Esophagus mucosa (tissue), 1 donor: Measurements from ENCODE around the gene THADA. TPM values are rescaled to one million over a fixed set of nuclear protein-coding genes. Genes with fewer than 3 reads are reported as not detected.
"Not testable (repeated sequence)": the region's sequence is repeated elsewhere in the genome, so short reads cannot be mapped to it uniquely, and the experiment has no call there.

Experiments used
- ATAC-seq: fragments of 200-7000 bp; cut with Tn5 transposase; one replicate; pipeline ENCODE4 v1.9.1; 2020
- total RNA-seq: library from RNA; stranded (reverse); gene quantifications from one replicate; pipeline ENCODE4 v1.2.4, GENCODE V29; 2023
- donor health status: DM: yes; HTN: yes; CAD: no.

Gene THADA
- total RNA-seq, 1 donor from 2014 or later = 20.8 TPM

GRCh38 chr2:43293744-43294695, 301.8 kb downstream of the THADA start:
- ATAC-seq = peak; percentile 99

GRCh38 chr2:43292851-43293743, 302.7 kb downstream of the THADA start:
- ATAC-seq = peak; percentile 19

DNA sequence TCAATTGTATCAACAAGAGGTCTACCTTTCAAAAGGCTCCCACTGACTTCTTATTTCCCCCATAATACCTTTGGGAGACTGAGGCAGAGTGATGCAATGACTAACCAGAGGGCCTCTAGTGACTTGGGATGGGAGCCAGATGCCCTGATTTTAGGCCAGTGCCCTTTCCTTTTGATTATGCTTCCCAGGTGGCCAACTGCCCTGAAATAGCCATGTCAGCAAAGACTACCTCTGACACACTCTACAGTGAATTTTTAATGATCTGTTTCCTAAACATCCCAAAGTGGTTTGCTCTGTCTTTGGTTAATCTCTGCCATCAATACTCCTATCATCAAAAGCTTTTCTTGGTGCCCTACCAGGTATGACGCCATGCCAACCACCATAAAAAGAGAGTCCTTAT, 303.5 kb downstream of the THADA start:
- ATAC-seq = no peak

DNA sequence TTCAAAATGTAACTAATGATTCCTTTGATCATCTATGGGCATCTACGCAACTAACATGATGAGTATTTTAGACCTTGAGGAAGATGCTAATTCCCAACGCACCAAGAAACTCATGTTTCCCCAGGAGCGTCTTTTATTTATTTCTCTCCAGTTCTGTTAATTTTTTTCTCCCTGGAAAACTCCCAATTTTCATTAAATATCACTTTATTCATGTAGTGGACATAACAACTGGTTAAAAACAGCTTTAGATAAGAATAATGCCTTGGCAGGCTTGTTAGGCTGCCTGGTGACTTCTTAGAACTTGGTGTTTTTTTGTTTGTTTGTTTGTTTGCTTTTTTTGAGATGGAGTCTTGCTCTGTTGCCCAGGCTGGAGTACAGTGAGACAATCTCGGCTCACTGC, 306.5 kb downstream of the THADA start:
- no peak for ATAC-seq

GRCh38 chr2:43288417-43289305, 307.2 kb downstream of the THADA start:
- no peak for ATAC-seq

- no peak for ATAC-seq
Measured at GRCh38 chr2:43285987-43286386, 309.9 kb downstream of the THADA start.

- ATAC-seq = no peak
Measured at GRCh38 chr2:43284967-43285366, 310.9 kb downstream of the THADA start.

- ATAC-seq = not testable (repeated sequence)
Measured at GRCh38 chr2:43284347-43284746, 311.5 kb downstream of the THADA start.

- no peak for ATAC-seq
Measured at GRCh38 chr2:43280994-43281393, 314.8 kb downstream of the THADA start.

- no peak for ATAC-seq
Measured at GRCh38 chr2:43279317-43279840, 316.5 kb downstream of the THADA start.

- ATAC-seq = no peak
Measured at GRCh38 chr2:43278564-43279220, 317.1 kb downstream of the THADA start.

- ATAC-seq = no peak
Measured at GRCh38 chr2:43276962-43277391, 318.9 kb downstream of the THADA start.

DNA sequence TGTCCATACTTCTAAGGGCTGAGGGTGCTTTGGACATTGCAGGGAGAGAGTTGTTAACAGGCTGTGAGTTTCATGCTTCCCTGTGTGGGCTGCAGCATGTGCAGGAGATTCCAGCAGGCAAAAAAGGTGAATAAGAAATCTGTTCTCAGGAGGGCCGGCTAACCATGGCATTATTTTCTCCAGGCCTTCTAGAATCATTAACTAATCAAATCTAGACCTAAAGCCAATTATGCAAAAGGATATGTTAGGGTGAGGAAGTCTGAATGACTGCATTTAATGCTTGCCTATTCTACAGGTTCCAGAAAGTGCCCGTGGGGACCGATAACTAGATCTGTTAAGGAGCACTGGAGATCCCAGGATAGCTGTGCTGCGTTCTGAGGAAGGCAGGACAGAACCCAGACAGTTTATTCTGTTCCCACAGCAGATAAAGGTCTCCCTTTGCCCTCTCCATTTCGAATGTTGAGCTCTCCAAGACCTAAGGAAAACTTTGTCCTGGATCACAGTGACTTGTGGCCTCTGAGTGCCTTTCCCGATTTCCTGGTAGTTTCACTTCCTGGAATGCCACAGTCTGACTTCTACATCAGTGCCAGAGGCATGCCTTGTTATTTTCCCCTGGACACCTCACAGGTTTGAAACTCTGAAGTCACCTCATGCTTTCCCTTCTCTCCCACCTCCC, 319.4 kb downstream of the THADA start:
- ATAC-seq = no peak

GRCh38 chr2:43274721-43275120, 321.1 kb downstream of the THADA start:
- no peak for ATAC-seq

- ATAC-seq = no peak
Measured at GRCh38 chr2:43274055-43274454, 321.8 kb downstream of the THADA start.

GRCh38 chr2:43273529-43273928, 322.3 kb downstream of the THADA start:
- no peak for ATAC-seq

- ATAC-seq = no peak
Measured at GRCh38 chr2:43270930-43271615, 324.8 kb downstream of the THADA start.

- ATAC-seq = no peak
Measured at GRCh38 chr2:43270461-43270860, 325.4 kb downstream of the THADA start.

DNA sequence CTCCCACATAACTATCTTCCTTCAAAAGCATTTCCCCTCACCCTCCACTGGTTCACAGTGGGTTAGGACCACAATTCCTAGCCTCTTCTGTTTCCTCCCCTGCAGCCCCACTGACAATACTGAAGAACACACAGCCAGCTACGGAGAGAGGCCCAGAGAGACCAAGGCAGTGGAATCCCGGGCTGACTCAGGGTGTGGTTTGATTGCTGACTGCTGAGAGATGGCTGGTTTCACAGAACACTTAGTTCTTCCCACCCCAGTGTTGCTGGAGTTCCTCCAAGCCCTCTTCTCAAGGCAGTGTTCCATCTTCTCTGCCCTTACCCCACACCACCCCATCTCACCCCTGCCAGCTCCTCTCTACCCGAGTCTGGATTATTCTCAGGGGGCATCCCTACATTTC, 326.1 kb downstream of the THADA start:
- ATAC-seq = peak; percentile 29

GRCh38 chr2:43269074-43269572, 326.7 kb downstream of the THADA start:
- ATAC-seq = peak; percentile 50
